Measurements from ENCODE around the gene ORM2. TPM values are rescaled to one million over a fixed set of nuclear protein-coding genes. Genes with fewer than 3 reads are reported as not detected.
"Not testable (repeated sequence)": the region's sequence is repeated elsewhere in the genome, so short reads cannot be mapped to it uniquely, and the experiment has no call there.

ORM2 gene
- total RNA-seq, 1 experiment from 2014 or later, result not detected

- not testable (repeated sequence) for H3K9me2 ChIP-seq (replicated peaks; ENCODE audit: insufficient read depth, low read length); H3K9ac ChIP-seq (ENCODE audit: low read length); H3K9me3 ChIP-seq (ENCODE audit: low read length); H2AFZ ChIP-seq (ENCODE audit: low read length); H3K4me3 ChIP-seq (ENCODE audit: low read length); H3K4me2 ChIP-seq (ENCODE audit: low read depth, low read length, poor library complexity, severe bottlenecking); DNase-seq; H4K20me1 ChIP-seq (ENCODE audit: insufficient read depth, low read depth, low read length); H3K36me3 ChIP-seq (ENCODE audit: insufficient read depth, low read length); H3K79me2 ChIP-seq (ENCODE audit: low read length); H3K4me1 ChIP-seq (ENCODE audit: low read length); H3K27ac ChIP-seq (ENCODE audit: low read length); H3K27me3 ChIP-seq (ENCODE audit: low read length)
Measured at GRCh38 chr9:114322160-114322818, 7.4 kb upstream of the ORM2 start.

GRCh38 chr9:114322831-114323531 is 6.7 kb upstream of the ORM2 start, which contains the start of gene ORM1:
TSS of gene ORM1 (plus strand) at chr9:114323098. CDS start at chr9:114323134, 36 bp downstream.
- H3K9me2 ChIP-seq (replicated peaks; ENCODE audit: insufficient read depth, low read length); H3K9me3 ChIP-seq (ENCODE audit: low read length); H3K27me3 ChIP-seq (ENCODE audit: low read length); H3K27ac ChIP-seq (ENCODE audit: low read length); H3K4me3 ChIP-seq (ENCODE audit: low read length); H3K36me3 ChIP-seq (ENCODE audit: insufficient read depth, low read length); DNase-seq; H2AFZ ChIP-seq (ENCODE audit: low read length); H3K4me2 ChIP-seq (ENCODE audit: low read depth, low read length, poor library complexity, severe bottlenecking); H3K79me2 ChIP-seq (ENCODE audit: low read length); H4K20me1 ChIP-seq (ENCODE audit: insufficient read depth, low read depth, low read length); H3K9ac ChIP-seq (ENCODE audit: low read length); H3K4me1 ChIP-seq (ENCODE audit: low read length): not testable (repeated sequence)

DNA sequence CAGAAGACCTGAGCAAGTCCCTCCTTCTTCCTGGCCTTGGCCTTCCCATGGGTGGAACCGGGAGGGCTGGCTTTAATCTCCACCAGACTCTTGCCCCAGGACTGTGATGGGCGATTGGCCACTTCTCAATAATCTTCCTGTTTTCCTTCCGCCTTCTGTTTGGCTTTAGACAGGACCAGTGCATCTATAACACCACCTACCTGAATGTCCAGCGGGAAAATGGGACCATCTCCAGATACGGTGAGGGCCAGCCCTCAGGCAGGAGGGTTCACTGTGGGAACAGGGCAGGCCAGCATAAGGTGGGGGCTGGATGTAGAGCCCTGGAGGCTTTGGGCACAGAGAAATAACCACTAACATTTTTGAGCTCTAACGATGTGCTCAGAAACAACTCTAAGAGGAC is 5.8 kb upstream of the ORM2 start:
- H3K36me3 ChIP-seq (ENCODE audit: insufficient read depth, low read length); H3K4me2 ChIP-seq (ENCODE audit: low read depth, low read length, poor library complexity, severe bottlenecking); H3K9me2 ChIP-seq (replicated peaks; ENCODE audit: insufficient read depth, low read length); H3K4me3 ChIP-seq (ENCODE audit: low read length); H3K27ac ChIP-seq (ENCODE audit: low read length); DNase-seq; H2AFZ ChIP-seq (ENCODE audit: low read length); H3K79me2 ChIP-seq (ENCODE audit: low read length); H3K4me1 ChIP-seq (ENCODE audit: low read length); H3K9ac ChIP-seq (ENCODE audit: low read length); H3K27me3 ChIP-seq (ENCODE audit: low read length); H4K20me1 ChIP-seq (ENCODE audit: insufficient read depth, low read depth, low read length); H3K9me3 ChIP-seq (ENCODE audit: low read length): not testable (repeated sequence)

DNA sequence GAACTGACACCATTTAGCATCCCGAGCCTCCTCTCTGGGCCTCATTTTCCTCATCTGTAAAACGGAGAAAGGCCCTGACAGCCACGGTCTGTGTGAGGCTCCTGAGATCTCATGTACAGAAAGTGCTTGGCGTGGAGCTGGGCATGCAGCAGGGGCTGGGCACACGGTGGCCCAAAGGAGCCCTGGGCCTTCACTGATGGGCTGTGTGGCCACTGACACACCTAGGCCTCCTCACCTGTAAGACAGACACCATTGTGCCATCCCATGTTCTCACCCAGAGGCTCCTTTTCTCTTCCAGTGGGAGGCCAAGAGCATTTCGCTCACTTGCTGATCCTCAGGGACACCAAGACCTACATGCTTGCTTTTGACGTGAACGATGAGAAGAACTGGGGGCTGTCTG is 5.2 kb upstream of the ORM2 start:
- Histone ChIP-seq H3K4me2 (ENCODE audit: low read depth, low read length, poor library complexity, severe bottlenecking) (no peak overlapping the region), H3K79me2 (ENCODE audit: low read length) (no peaks in the 10 kb centered on the region), H3K9me2 (replicated peaks; ENCODE audit: insufficient read depth, low read length) (no peaks in the 10 kb centered on the region), H3K4me1 (ENCODE audit: low read length) (no peaks in the 10 kb centered on the region), H3K9ac (ENCODE audit: low read length) (no peak overlapping the region), H3K9me3 (ENCODE audit: low read length) (no peaks in the 10 kb centered on the region), H3K4me3 (ENCODE audit: low read length) (no peak overlapping the region), H2AFZ (ENCODE audit: low read length) (no peak overlapping the region), H4K20me1 (ENCODE audit: insufficient read depth, low read depth, low read length) (no peaks in the 10 kb centered on the region), H3K27me3 (ENCODE audit: low read length) (no peaks in the 10 kb centered on the region), H3K36me3 (ENCODE audit: insufficient read depth, low read length) (no peaks in the 10 kb centered on the region), H3K27ac (ENCODE audit: low read length) (no peak overlapping the region)
- DNase-seq, result no peak

- H3K27me3 ChIP-seq (ENCODE audit: low read length); H4K20me1 ChIP-seq (ENCODE audit: insufficient read depth, low read depth, low read length); H3K4me3 ChIP-seq (ENCODE audit: low read length); DNase-seq; H3K9ac ChIP-seq (ENCODE audit: low read length); H3K9me2 ChIP-seq (replicated peaks; ENCODE audit: insufficient read depth, low read length); H3K79me2 ChIP-seq (ENCODE audit: low read length); H3K27ac ChIP-seq (ENCODE audit: low read length); H3K4me1 ChIP-seq (ENCODE audit: low read length); H3K9me3 ChIP-seq (ENCODE audit: low read length); H3K4me2 ChIP-seq (ENCODE audit: low read depth, low read length, poor library complexity, severe bottlenecking); H2AFZ ChIP-seq (ENCODE audit: low read length); H3K36me3 ChIP-seq (ENCODE audit: insufficient read depth, low read length): not testable (repeated sequence)
Measured at GRCh38 chr9:114324965-114325364, 4.7 kb upstream of the ORM2 start.

DNA sequence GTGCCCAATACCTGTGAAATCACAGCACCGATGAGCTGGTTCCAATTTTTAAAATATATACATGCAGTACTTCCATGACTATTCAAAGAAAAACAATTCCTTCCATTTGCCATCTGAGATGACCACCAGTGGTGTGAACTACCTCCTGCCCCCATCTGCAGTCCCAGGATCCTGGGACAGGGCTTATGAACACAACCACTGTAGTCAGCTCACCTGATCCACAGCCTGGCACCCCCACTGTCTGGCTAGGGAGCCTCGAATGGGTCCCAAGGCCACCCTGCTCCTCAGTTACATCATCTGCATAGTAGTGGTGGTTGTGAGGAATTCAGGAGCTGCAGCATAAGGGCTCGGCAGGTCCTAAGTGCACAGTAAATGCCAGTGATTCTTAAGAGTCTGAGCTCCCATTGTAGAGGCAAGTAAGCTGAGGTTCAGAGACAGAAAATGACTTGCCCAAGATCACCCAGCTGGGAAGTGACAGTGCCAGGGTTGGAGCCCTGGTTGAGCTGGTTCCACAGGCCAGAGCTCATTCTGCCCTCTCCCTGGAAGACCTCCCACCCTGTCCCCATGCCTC is 3.9 kb upstream of the ORM2 start:
- not testable (repeated sequence) for H3K27ac ChIP-seq (ENCODE audit: low read length); H3K36me3 ChIP-seq (ENCODE audit: insufficient read depth, low read length); H3K27me3 ChIP-seq (ENCODE audit: low read length); H4K20me1 ChIP-seq (ENCODE audit: insufficient read depth, low read depth, low read length); H3K79me2 ChIP-seq (ENCODE audit: low read length); H3K4me2 ChIP-seq (ENCODE audit: low read depth, low read length, poor library complexity, severe bottlenecking); H3K9me3 ChIP-seq (ENCODE audit: low read length); H3K9ac ChIP-seq (ENCODE audit: low read length); H2AFZ ChIP-seq (ENCODE audit: low read length); H3K4me3 ChIP-seq (ENCODE audit: low read length); DNase-seq; H3K4me1 ChIP-seq (ENCODE audit: low read length); H3K9me2 ChIP-seq (replicated peaks; ENCODE audit: insufficient read depth, low read length)

DNA sequence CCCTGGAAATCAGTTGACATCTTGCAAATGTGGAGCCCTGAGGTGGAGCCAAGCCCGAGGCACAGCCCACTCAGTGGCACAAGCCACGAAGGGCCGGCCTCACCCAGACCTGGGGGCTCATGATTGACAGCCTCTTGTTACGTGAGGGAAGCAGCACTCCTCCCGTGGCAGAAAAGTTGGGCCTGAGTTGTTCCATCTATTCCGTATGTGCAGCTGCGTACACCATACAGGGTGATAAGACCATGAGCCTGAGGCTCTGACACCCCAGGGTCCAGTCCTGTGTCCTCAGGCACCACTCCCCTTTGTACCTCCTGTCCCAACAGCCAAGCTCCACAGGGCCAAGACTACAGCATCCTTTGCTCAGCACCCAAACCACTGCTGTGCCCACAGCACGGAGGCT is 1.9 kb upstream of the ORM2 start:
- Histone ChIP-seq H3K9me2 (replicated peaks; ENCODE audit: insufficient read depth, low read length) (no peaks in the 10 kb centered on the region), H3K9me3 (ENCODE audit: low read length) (no peaks in the 10 kb centered on the region), H3K4me3 (ENCODE audit: low read length) (no peak overlapping the region), H3K4me1 (ENCODE audit: low read length) (no peaks in the 10 kb centered on the region), H3K27ac (ENCODE audit: low read length) (no peak overlapping the region), H3K9ac (ENCODE audit: low read length) (no peak overlapping the region), H3K79me2 (ENCODE audit: low read length) (no peaks in the 10 kb centered on the region), H3K27me3 (ENCODE audit: low read length) (no peaks in the 10 kb centered on the region), H4K20me1 (ENCODE audit: insufficient read depth, low read depth, low read length) (no peaks in the 10 kb centered on the region), H3K36me3 (ENCODE audit: insufficient read depth, low read length) (no peaks in the 10 kb centered on the region), H2AFZ (ENCODE audit: low read length) (no peak overlapping the region), H3K4me2 (ENCODE audit: low read depth, low read length, poor library complexity, severe bottlenecking) (no peak overlapping the region)
- DNase-seq, result no peak

DNA sequence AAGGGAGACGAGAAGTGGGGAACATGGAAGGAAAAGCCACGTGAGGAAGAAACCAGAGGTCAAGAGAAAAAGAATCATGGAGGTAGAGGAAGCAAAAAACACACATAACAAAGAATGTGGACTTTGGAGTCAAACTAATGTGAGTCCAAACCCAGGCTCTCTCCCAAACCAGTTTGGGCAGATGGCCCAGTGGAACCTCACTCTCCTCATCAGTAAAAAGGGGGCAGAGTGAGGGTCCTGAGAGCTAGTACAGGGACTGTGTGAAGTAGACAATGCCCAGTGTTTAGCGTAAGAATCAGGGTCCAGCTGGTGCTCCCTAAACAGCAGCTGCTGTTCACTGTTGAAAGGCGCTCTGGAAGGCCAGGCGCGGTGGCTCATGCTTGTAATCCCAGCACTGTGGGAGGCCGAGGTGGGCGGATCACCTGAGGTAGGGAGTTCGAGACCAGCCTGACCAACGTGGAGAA is 1.3 kb upstream of the ORM2 start:
- H3K9ac ChIP-seq (ENCODE audit: low read length); H3K27ac ChIP-seq (ENCODE audit: low read length); H3K79me2 ChIP-seq (ENCODE audit: low read length); H3K4me1 ChIP-seq (ENCODE audit: low read length); H3K27me3 ChIP-seq (ENCODE audit: low read length); DNase-seq; H3K9me2 ChIP-seq (replicated peaks; ENCODE audit: insufficient read depth, low read length); H3K9me3 ChIP-seq (ENCODE audit: low read length); H3K4me2 ChIP-seq (ENCODE audit: low read depth, low read length, poor library complexity, severe bottlenecking); H3K4me3 ChIP-seq (ENCODE audit: low read length); H3K36me3 ChIP-seq (ENCODE audit: insufficient read depth, low read length); H2AFZ ChIP-seq (ENCODE audit: low read length); H4K20me1 ChIP-seq (ENCODE audit: insufficient read depth, low read depth, low read length): not testable (repeated sequence)
